HL-60/S4 treated with retinoic acid at 250 ng/mL for 4 days and 3 days (cell line): ENCODE data around the gene KCTD20.
"Not testable (repeated sequence)": the region's sequence is repeated elsewhere in the genome, so short reads cannot be mapped to it uniquely, and the experiment has no call there.

Source experiments
- in situ Hi-C: fragments of 300-500 bp; cut with MboI; formaldehyde crosslinking; loops from 2 replicates; pipeline ENCODE4 v1.7.0; 2022; ENCODE audit warnings: low sequenced_read_pairs

Gene KCTD20

GRCh38 chr6:36443471-36444428, 950 bp downstream of the KCTD20 start:
- in situ Hi-C loops, result no loop called here

GRCh38 chr6:36444470-36444869, 1.7 kb downstream of the KCTD20 start:
- in situ Hi-C loops, result no loop called here

- in situ Hi-C loops, result no loop called here
Measured at GRCh38 chr6:36445621-36446020, 2.8 kb downstream of the KCTD20 start.

- in situ Hi-C loops, result not testable (repeated sequence)
Measured at GRCh38 chr6:36449173-36449572, 6.4 kb downstream of the KCTD20 start.

GRCh38 chr6:36452897-36453296, 10.1 kb downstream of the KCTD20 start:
- in situ Hi-C loops, result not testable (repeated sequence)

- in situ Hi-C loops, result no loop called here
Measured at GRCh38 chr6:36455486-36456027, 12.8 kb downstream of the KCTD20 start.

- in situ Hi-C loops, result no loop called here
Measured at GRCh38 chr6:36459501-36459900, 16.7 kb downstream of the KCTD20 start.

- in situ Hi-C loops, result no loop called here
Measured at GRCh38 chr6:36460916-36461315, 18.1 kb downstream of the KCTD20 start.

GRCh38 chr6:36461646-36462045, 18.8 kb downstream of the KCTD20 start:
- in situ Hi-C loops, result no loop called here

- in situ Hi-C loops, result no loop called here
Measured at GRCh38 chr6:36463676-36464075, 20.9 kb downstream of the KCTD20 start.

- in situ Hi-C loops, result no loop called here
Measured at GRCh38 chr6:36464233-36464632, 21.4 kb downstream of the KCTD20 start.

GRCh38 chr6:36467625-36468024, 24.8 kb downstream of the KCTD20 start:
- in situ Hi-C loops, result no loop called here

- in situ Hi-C loops, result no loop called here
Measured at GRCh38 chr6:36469148-36469661, 26.4 kb downstream of the KCTD20 start.

GRCh38 chr6:36469946-36470345, 27.1 kb downstream of the KCTD20 start:
- in situ Hi-C loops, result no loop called here

GRCh38 chr6:36478051-36478526, 35.3 kb downstream of the KCTD20 start:
- in situ Hi-C loops, result no loop called here

- in situ Hi-C loops, result no loop called here
Measured at GRCh38 chr6:36479256-36479655, 36.5 kb downstream of the KCTD20 start.

- in situ Hi-C loops, result not testable (repeated sequence)
Measured at GRCh38 chr6:36483326-36483725, 40.5 kb downstream of the KCTD20 start.

- in situ Hi-C loops, result no loop called here
Measured at GRCh38 chr6:36484736-36485135, 41.9 kb downstream of the KCTD20 start.

GRCh38 chr6:36487698-36488097, 44.9 kb downstream of the KCTD20 start:
- in situ Hi-C loops, result no loop called here

GRCh38 chr6:36488221-36488620, 45.4 kb downstream of the KCTD20 start:
- in situ Hi-C loops, result no loop called here

GRCh38 chr6:36489426-36489825, 46.6 kb downstream of the KCTD20 start:
- in situ Hi-C loops, result no loop called here

- in situ Hi-C loops, result no loop called here
Measured at GRCh38 chr6:36491378-36491965, 48.7 kb downstream of the KCTD20 start.
